Activated naive CD4-positive, alpha-beta T cell treated with anti-CD3 and anti-CD28 coated beads for 36 hours (primary cell): ENCODE data around the gene VCY1B. TPM values are rescaled to one million over a fixed set of nuclear protein-coding genes. Genes with fewer than 3 reads are reported as not detected.
"Not testable (repeated sequence)": the region's sequence is repeated elsewhere in the genome, so short reads cannot be mapped to it uniquely, and the experiment has no call there.

Experiments used
- CTCF ChIA-PET: fragments of 350-600 bp; sonication (Branson Sonifier 250); formaldehyde crosslinking; loops from one replicate; lab custom pipeline; 2021; ENCODE audit warnings: antibody characterized with exemption; lab: Charles Lee
- DNase-seq: peaks from one replicate; pipeline ENCODE4 v3.0.0-alpha.2; 2020
- H3K27ac Mint-ChIP-seq: one replicate; pipeline ENCODE4 v1.8.0; 2021; ENCODE audit warnings: mild to moderate bottlenecking, mixed read lengths
- H3K27me3 Mint-ChIP-seq: one replicate; pipeline ENCODE4 v1.8.0; 2021; ENCODE audit warnings: low read depth, mixed read lengths
- H3K36me3 Mint-ChIP-seq: one replicate; pipeline ENCODE4 v1.8.0; 2021; ENCODE audit warnings: low read depth, mixed read lengths
- H3K4me1 Mint-ChIP-seq: one replicate; pipeline ENCODE4 v1.8.0; 2021; ENCODE audit warnings: low read depth, mixed read lengths
- H3K4me3 Mint-ChIP-seq: one replicate; pipeline ENCODE4 v1.8.0; 2021; ENCODE audit warnings: mild to moderate bottlenecking, moderate library complexity, mixed read lengths
- H3K9me3 Mint-ChIP-seq: one replicate; pipeline ENCODE4 v1.8.0; 2021; ENCODE audit warnings: mixed read lengths
- intact Hi-C: fragments of 100-400 bp; cut with micrococcal nuclease; formaldehyde crosslinking; loops from one replicate; pipeline ENCODE4 v1.15.1; 2023
- total RNA-seq, 2 experiments: library from RNA; stranded (reverse); gene quantifications; one replicate each; pipeline ENCODE4 v1.2.3, GENCODE V29; 2021

The VCY1B gene
- not detected for total RNA-seq

DNA sequence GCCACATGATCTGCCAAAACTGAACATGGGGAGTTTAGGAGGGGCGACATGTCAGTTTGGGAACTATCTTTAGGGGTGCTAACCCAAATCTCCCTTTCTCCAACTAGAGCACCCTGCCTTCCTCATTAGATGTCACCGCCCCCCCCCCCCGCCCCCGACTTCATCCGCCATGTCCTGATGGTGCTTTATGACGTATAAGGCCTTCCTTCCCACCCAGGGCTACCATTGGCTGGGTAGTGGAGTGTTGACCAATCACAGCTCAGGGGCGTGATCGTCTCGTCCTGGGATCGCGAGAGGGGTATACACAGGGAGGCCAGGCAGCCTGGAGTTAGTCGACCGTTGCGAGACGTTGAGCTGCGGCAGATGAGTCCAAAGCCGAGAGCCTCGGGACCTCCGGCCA is at the start of gene VCY1B:
VCY1B (plus strand) TSS at position 301 of the 400 bp plus-strand sequence; CDS start at position 364, 63 bp downstream.
- H3K9me3 Mint-ChIP-seq, H3K4me1 Mint-ChIP-seq, CTCF ChIA-PET, intact Hi-C loops, H3K4me3 Mint-ChIP-seq, H3K36me3 Mint-ChIP-seq, H3K27me3 Mint-ChIP-seq, H3K27ac Mint-ChIP-seq, DNase-seq: not testable (repeated sequence)

- DNase-seq, H3K4me3 Mint-ChIP-seq, H3K36me3 Mint-ChIP-seq, H3K27ac Mint-ChIP-seq, H3K9me3 Mint-ChIP-seq, CTCF ChIA-PET, intact Hi-C loops, H3K27me3 Mint-ChIP-seq, H3K4me1 Mint-ChIP-seq: not testable (repeated sequence)
These were observed 44.1 kb upstream of the VCY1B start for GRCh38 chrY:14011916-14012315.

DNA sequence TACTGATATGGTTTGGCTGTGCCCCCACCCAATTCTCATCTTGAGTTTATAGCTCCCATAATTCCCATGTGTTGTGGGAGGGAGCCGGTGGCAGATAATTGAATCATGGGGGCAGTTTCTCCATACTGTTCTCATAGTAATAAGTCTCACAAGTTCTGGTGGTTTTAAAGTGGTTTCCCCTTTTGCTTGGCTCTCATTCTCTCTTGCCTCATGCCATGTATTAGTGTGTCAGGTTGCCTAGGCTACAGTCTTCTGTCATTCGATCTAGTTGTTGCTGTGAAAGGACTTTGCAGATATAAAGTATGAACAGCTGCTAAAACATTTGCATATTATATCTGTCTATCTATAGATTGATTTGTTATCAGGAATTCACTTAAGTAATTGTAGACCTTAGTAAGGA is 25.6 kb upstream of the VCY1B start:
- H3K9me3 Mint-ChIP-seq, H3K36me3 Mint-ChIP-seq, H3K27ac Mint-ChIP-seq, H3K4me1 Mint-ChIP-seq, H3K4me3 Mint-ChIP-seq, intact Hi-C loops, DNase-seq, H3K27me3 Mint-ChIP-seq, CTCF ChIA-PET: not testable (repeated sequence)

DNA sequence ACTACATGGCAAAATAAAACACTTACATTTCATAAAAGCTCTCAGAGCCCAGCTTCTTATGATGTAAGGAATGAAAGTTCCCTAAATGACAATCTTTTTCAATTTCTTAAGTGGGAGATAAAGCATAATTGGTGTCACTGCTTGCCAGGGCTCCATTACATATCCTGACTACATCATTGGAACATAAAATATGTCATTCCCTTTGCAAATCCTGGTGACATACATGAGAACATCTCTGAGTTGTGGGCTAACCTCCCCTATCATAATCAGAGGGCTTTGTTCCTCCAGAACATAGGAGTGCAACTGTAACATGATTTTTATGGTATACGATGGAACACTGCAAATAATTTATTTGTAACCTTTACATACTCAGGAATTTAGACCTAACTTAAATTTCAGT is 29.9 kb downstream of the VCY1B start:
- Mint-ChIP-seq H3K4me1 (no peaks in the 10 kb centered on the region), H3K9me3 (no peaks in the 10 kb centered on the region), H3K27ac (no peak overlapping the region), H3K27me3 (peaks cover 3% of the 10 kb centered on the region), H3K4me3 (no peak overlapping the region), H3K36me3 (no peaks in the 10 kb centered on the region)
- no peak for DNase-seq
- intact Hi-C loops: no loop called here
- CTCF ChIA-PET: no interaction called here

Other genes with a start within 250 kb of the VCY1B start
- not detected for gene VCY, start 69.8 kb upstream of the VCY1B start, total RNA-seq